Spleen (tissue), 11 donors: Measurements from ENCODE around the gene TRIO. TPM values are rescaled to one million over a fixed set of nuclear protein-coding genes. Genes with fewer than 3 reads are reported as not detected.

Experiments used
- DNase-seq: peaks from one replicate; pipeline ENCODE4 v3.0.0-alpha.2; 2020
- H3K27ac ChIP-seq, 8 donors: fragments of 200-600 bp; sonication (generic) in 7 of 8; 1 replicate in 4 of 8; 2 replicates in 4 of 8; pipeline versions ENCODE4 v1.5.0 to v1.8.0; 2016 to 2021; ENCODE audit warnings: inconsistent platforms in 4 of 8, mild to moderate bottlenecking in 4 of 8, moderate library complexity in 1 of 8
- H3K27me3 ChIP-seq, 7 donors: fragments of 200-600 bp; sonication (generic) in 6 of 7; replicated peaks in 1 of 7; 1 replicate in 4 of 7; 2 replicates in 3 of 7; pipeline versions ENCODE4 v1.5.0 to v1.8.0; 2016 to 2021; ENCODE audit warnings: inconsistent platforms in 3 of 7, mild to moderate bottlenecking in 1 of 7
- H3K36me3 ChIP-seq, 6 donors: fragments of 200-600 bp; sonication (generic) in 5 of 6; 1 replicate in 4 of 6; 2 replicates in 2 of 6; pipeline versions ENCODE4 v1.5.0 to v1.8.0; 2016 to 2021; ENCODE audit warnings: inconsistent platforms in 2 of 6
- H3K4me1 ChIP-seq, 6 donors: fragments of 200-600 bp; sonication (generic) in 5 of 6; 1 replicate in 3 of 6; 2 replicates in 3 of 6; pipeline versions ENCODE4 v1.5.0 to v1.8.0; 2016 to 2021; ENCODE audit warnings: inconsistent platforms in 3 of 6
- H3K4me3 ChIP-seq, 8 donors: fragments of 200-600 bp; sonication (generic) in 7 of 8; 1 replicate in 4 of 8; 2 replicates in 4 of 8; pipeline versions ENCODE4 v1.5.0 to v1.8.0; 2016 to 2021; ENCODE audit warnings: inconsistent platforms in 4 of 8, mild to moderate bottlenecking in 4 of 8, moderate library complexity in 2 of 8
- H3K9me3 ChIP-seq, 8 donors: fragments of 200-600 bp; sonication (generic) in 7 of 8; 1 replicate in 4 of 8; 2 replicates in 4 of 8; pipeline versions ENCODE4 v1.5.0 to v1.8.0; 2016 to 2021; ENCODE audit warnings: inconsistent platforms in 4 of 8
- CTCF ChIP-seq, 11 experiments: fragments of 200-600 bp in 7 of 11; fragments of 450-650 bp in 4 of 11; sonication (generic) in 4 of 11; IDR thresholded peaks in 8 of 11; conservative IDR thresholded peaks in 3 of 11; 1 replicate in 7 of 11; 2 replicates in 4 of 11; pipeline versions ENCODE4 v1.4.0 to v1.8.0; 2016 to 2021; ENCODE audit warnings: antibody characterized with exemption in 11 of 11, inconsistent platforms in 4 of 11, mild to moderate bottlenecking in 1 of 11
- POLR2A ChIP-seq, 3 donors: fragments of 450-650 bp; IDR thresholded peaks; one replicate each; pipeline ENCODE4 v1.5.1; 2017; ENCODE audit warnings: antibody characterized with exemption in 3 of 3, mild to moderate bottlenecking in 1 of 3
- POLR2AphosphoS5 ChIP-seq, 3 donors: sonication (generic); formaldehyde crosslinking; IDR thresholded peaks; one replicate each; pipeline ENCODE4 v1.5.1; 2017; ENCODE audit warnings: antibody characterized with exemption in 3 of 3
- WGBS, 5 donors: extraction: QIAGEN DNeasy Blood & Tissue Kit in 3 of 5; methylation state at CpG; one replicate each; pipeline versions ENCODE4 v1.1.5 to v1.1.7; 2013 to 2018; 5-methylcytosine and 5-hydroxymethylcytosine counted together
- intact Hi-C: fragments of 100-400 bp; cut with DNase I; formaldehyde crosslinking; loops from one replicate; pipeline ENCODE4 v1.15.0; 2023; ENCODE audit warnings: low total_unique reads
- polyA plus RNA-seq, 3 donors: library from polyadenylated mRNA; stranded (reverse); fragments of 200-250 nt; gene quantifications; one replicate each; pipeline ENCODE4 v1.2.1, GENCODE V29; 2013
- total RNA-seq, 7 donors: library from RNA; depleted of rRNA in 3 of 7; stranded (reverse); fragments of >200 nt in 3 of 7; fragmentation: NEBNext Ultra II Directional in 4 of 7; extraction: Animal tissue kit (Norgen Biotek cat#: 25700) in 4 of 7; gene quantifications; one replicate each; pipeline versions ENCODE4 v1.1.0 to v1.2.1, GENCODE V29; 2016 to 2021
- donor health status: healthy with polysubstance abuse.
- donor health status: DM: no; HTN: no; CAD: no; lungs with moderate emphysema.
- donor health status: DM: no; HTN: no; CAD: no.
- donor health status: Bipolar disorder and iron deficiency.
- donor health status: healthy.
- donor health status: DM: no; HTN: no; CAD: no.
- donor health status: DM: yes; HTN: yes; CAD: no.

TRIO gene
- total and polyA plus RNA-seq, 10 donors: 21.5 to 280 (median 190) TPM

- Histone ChIP-seq H3K27me3 (no peaks in the 10 kb centered on the region), H3K4me1 (peaks cover 0 to 20% (median 11%) of the 10 kb centered on the region in 6 donors), H3K36me3 (peaks cover 0 to 40% (median 0%) of the 10 kb centered on the region in 6 donors), H3K9me3 (no peaks in the 10 kb centered on the region), H3K27ac (peak overlapping the region in 6 of 8 donors; percentile 16 to 71 (median 52)), H3K4me3 (peak overlapping the region in 7 of 8 donors; percentile 3 to 49 (median 31))
- WGBS, 5 donors: 75 to 89% (median 85%) methylated on average over 29 to 40 of the region's 40 CpGs
- intact Hi-C loops: no loop called here
- DNase-seq: no peak
- TF ChIP-seq POLR2AphosphoS5 (IDR thresholded peaks at IDR 0.05): peak in 2 of 3 donors; percentile 72 to 73
- TF ChIP-seq CTCF (IDR thresholded peaks at IDR 0.05 in 8 of 11, conservative IDR thresholded peaks at IDR 0.05 in 3 of 11): no peak
- no peak for TF ChIP-seq POLR2A (IDR thresholded peaks at IDR 0.05)
These were observed 297.7 kb downstream of the TRIO start for GRCh38 chr5:14440582-14441431.

- Histone ChIP-seq H3K27ac (peak overlapping the region in 3 of 8 donors; percentile 18 to 71 (median 62)), H3K27me3 (no peaks in the 10 kb centered on the region), H3K4me1 (peaks cover 0 to 28% (median 17%) of the 10 kb centered on the region in 6 donors), H3K4me3 (peak overlapping the region in 6 of 8 donors; percentile 3 to 49 (median 34)), H3K9me3 (no peaks in the 10 kb centered on the region), H3K36me3 (peaks cover 0 to 35% (median 0%) of the 10 kb centered on the region in 6 donors)
- no peak for DNase-seq
- intact Hi-C loops: no loop called here
- 74 to 87% (median 82%) methylated on average over 4 of the region's 4 CpGs for WGBS, 5 donors
- no peak for TF ChIP-seq POLR2AphosphoS5 (IDR thresholded peaks at IDR 0.05)
- no peak for TF ChIP-seq CTCF (IDR thresholded peaks at IDR 0.05 in 8 of 11, conservative IDR thresholded peaks at IDR 0.05 in 3 of 11)
- TF ChIP-seq POLR2A (IDR thresholded peaks at IDR 0.05): no peak
These were observed 298.5 kb downstream of the TRIO start for GRCh38 chr5:14441641-14442040.

- H3K4me1 ChIP-seq: peaks cover 0 to 32% (median 21%) of the 10 kb centered on the region in 6 donors
- intact Hi-C loops: no loop called here
- H3K36me3 ChIP-seq: peaks cover 0 to 35% (median 0%) of the 10 kb centered on the region in 6 donors
- TF ChIP-seq POLR2AphosphoS5 (IDR thresholded peaks at IDR 0.05): no peak
- TF ChIP-seq POLR2A (IDR thresholded peaks at IDR 0.05): no peak
- no peak for TF ChIP-seq CTCF (IDR thresholded peaks at IDR 0.05 in 8 of 11, conservative IDR thresholded peaks at IDR 0.05 in 3 of 11)
- H3K27me3 ChIP-seq: no peaks in the 10 kb centered on the region
- peak overlapping the region in 6 of 8 donors; percentile 3 to 49 (median 34) for H3K4me3 ChIP-seq
- H3K27ac ChIP-seq: peak overlapping the region in 3 of 8 donors; percentile 18 to 71 (median 62)
- WGBS, 5 donors: 75 to 85% (median 79%) methylated on average over 5 of the region's 5 CpGs
- H3K9me3 ChIP-seq: no peaks in the 10 kb centered on the region
- DNase-seq: no peak
These were observed 299.4 kb downstream of the TRIO start for GRCh38 chr5:14442536-14442935.

GRCh38 chr5:14443671-14444093 lies 300.5 kb downstream of the TRIO start:
- H3K27ac ChIP-seq: peak overlapping the region in 1 of 8 donors; percentile 15
- DNase-seq: no peak
- peak overlapping the region in 4 of 8 donors; percentile 10 to 48 (median 22) for H3K4me3 ChIP-seq
- TF ChIP-seq CTCF (IDR thresholded peaks at IDR 0.05 in 8 of 11, conservative IDR thresholded peaks at IDR 0.05 in 3 of 11) (no peak), POLR2AphosphoS5 (IDR thresholded peaks at IDR 0.05) (no peak), POLR2A (IDR thresholded peaks at IDR 0.05) (no peak)
- no peaks in the 10 kb centered on the region for H3K27me3 ChIP-seq
- H3K36me3 ChIP-seq: peaks cover 0 to 35% (median 0%) of the 10 kb centered on the region in 6 donors
- H3K4me1 ChIP-seq: peaks cover 0 to 43% (median 29%) of the 10 kb centered on the region in 6 donors
- intact Hi-C loops: no loop called here
- H3K9me3 ChIP-seq: no peaks in the 10 kb centered on the region
- WGBS, 5 donors: 72 to 92% (median 85%) methylated on average over 4 of the region's 4 CpGs
